BE2C (cell line): ENCODE results near the gene RELN.

ENCODE experiments used
- DNase-seq: peaks from one replicate; pipeline ENCODE4 v3.0.0-alpha.2; 2020
- H3K27me3 ChIP-seq: fragments of 250-450 bp; sonication (Bioruptor Pico); 2 replicates; pipeline ENCODE4 v1.5.1; 2020; ENCODE audit warnings: mild to moderate bottlenecking
- H3K36me3 ChIP-seq: fragments of 250-450 bp; sonication (Bioruptor Pico); 2 replicates; pipeline ENCODE4 v1.5.1; 2020; ENCODE audit warnings: mild to moderate bottlenecking
- H3K4me1 ChIP-seq: fragments of 250-450 bp; sonication (Bioruptor Pico); 2 replicates; pipeline ENCODE4 v1.5.1; 2020
- H3K4me3 ChIP-seq: 2 replicates; pipeline ENCODE4 v1.5.1; 2011; ENCODE audit warnings: low read depth, low read length
- H3K9me3 ChIP-seq: fragments of 250-450 bp; sonication (Bioruptor Pico); 2 replicates; pipeline ENCODE4 v1.5.1; 2020
- CTCF ChIP-seq: IDR thresholded peaks from 2 replicates; pipeline ENCODE4 v1.5.1; 2012; ENCODE audit warnings: mild to moderate bottlenecking, low read depth, low read length

The RELN gene

GRCh38 chr7:103710247-103710646 lies 279.2 kb downstream of the RELN start:
- no peak for DNase-seq
- Histone ChIP-seq H3K4me1 (peaks cover 37% of the 10 kb centered on the region), H3K9me3 (no peaks in the 10 kb centered on the region), H3K36me3 (no peaks in the 10 kb centered on the region; the same call in none of the 2 replicates), H3K4me3 (no peak overlapping the region), H3K27me3 (no peaks in the 10 kb centered on the region)
- no peak for TF ChIP-seq CTCF

DNA sequence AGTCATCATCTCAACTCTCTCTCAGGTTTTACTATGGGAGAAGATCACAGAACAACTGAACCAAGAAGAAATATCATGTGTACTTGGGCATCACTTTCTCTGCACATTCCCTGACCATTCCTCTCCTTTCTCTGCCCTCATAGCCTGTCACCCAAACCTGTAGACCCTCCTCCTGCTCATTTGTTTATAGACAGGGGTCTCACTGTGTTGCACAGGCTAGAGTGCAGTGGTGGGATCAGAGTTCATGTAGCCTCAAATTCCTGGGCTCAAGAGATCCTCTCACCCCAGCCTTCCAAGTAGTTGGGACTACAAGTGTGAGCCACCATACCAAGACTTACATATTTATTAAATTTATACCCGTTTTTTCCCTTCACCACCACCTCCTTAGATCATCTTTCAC lies 282.7 kb downstream of the RELN start:
- Histone ChIP-seq H3K9me3 (no peaks in the 10 kb centered on the region), H3K4me3 (no peak overlapping the region)
- TF ChIP-seq CTCF, result no peak

DNA sequence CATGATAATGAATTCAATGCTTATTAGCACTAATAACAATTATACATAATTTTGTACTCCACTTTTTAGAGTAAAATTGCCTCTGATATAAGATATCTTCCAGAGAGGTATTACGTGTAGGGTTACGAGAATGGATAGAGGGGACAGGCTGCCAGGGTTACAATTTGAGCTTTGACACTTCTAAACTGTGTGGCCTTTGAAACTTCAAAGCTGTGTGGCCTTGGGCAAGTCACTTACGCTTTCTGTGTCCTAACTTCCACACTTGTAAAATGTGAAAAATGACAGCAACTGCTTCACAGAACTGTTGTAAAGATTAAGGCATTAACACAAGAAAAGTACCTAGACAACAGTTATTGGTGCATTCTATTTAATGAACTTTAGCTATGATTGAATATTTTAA lies 283.9 kb downstream of the RELN start:
- H3K4me1 ChIP-seq, result peaks cover 50% of the 10 kb centered on the region
- no peak overlapping the region for H3K4me3 ChIP-seq
- no peak for DNase-seq
- H3K27me3 ChIP-seq, result no peaks in the 10 kb centered on the region
- no peaks in the 10 kb centered on the region for H3K9me3 ChIP-seq
- H3K36me3 ChIP-seq, result no peaks in the 10 kb centered on the region; the same call in none of the 2 replicates
- TF ChIP-seq CTCF, result no peak

More for the DNA sequence above, 282.7 kb downstream of the RELN start:
- H3K27me3 ChIP-seq, result no peaks in the 10 kb centered on the region
- H3K4me1 ChIP-seq, result peaks cover 40% of the 10 kb centered on the region
- H3K36me3 ChIP-seq, result no peaks in the 10 kb centered on the region; the same call in none of the 2 replicates
- no peak for DNase-seq

GRCh38 chr7:103704701-103705100 lies 284.8 kb downstream of the RELN start:
- Histone ChIP-seq H3K9me3 (no peaks in the 10 kb centered on the region), H3K4me3 (no peak overlapping the region), H3K36me3 (no peaks in the 10 kb centered on the region; the same call in none of the 2 replicates), H3K4me1 (peaks cover 51% of the 10 kb centered on the region), H3K27me3 (no peaks in the 10 kb centered on the region)
- DNase-seq, result no peak
- TF ChIP-seq CTCF, result no peak

DNA sequence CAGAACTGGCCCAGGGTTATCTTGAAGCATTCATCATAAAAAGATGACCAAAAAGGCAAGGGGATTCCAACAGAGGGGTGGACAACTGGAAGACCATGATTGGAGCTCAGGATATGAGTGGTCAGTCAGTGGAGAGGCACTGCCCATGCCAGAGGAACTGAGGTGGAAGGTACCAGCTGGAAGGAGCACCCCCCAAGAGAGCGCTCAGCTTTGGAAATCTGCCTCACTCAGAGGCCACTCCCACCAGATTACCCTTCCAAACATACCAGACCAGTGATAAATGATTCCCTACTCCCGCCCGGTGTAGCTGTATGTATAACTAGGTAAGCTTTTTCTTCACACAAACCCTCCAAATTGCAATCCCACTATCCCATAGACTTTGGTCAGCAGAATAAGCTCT lies 286.5 kb downstream of the RELN start:
- Histone ChIP-seq H3K4me1 (peaks cover 51% of the 10 kb centered on the region), H3K36me3 (peaks cover 6% of the 10 kb centered on the region), H3K9me3 (no peaks in the 10 kb centered on the region), H3K27me3 (no peaks in the 10 kb centered on the region), H3K4me3 (no peak overlapping the region)
- TF ChIP-seq CTCF, result no peak
- no peak for DNase-seq

DNA sequence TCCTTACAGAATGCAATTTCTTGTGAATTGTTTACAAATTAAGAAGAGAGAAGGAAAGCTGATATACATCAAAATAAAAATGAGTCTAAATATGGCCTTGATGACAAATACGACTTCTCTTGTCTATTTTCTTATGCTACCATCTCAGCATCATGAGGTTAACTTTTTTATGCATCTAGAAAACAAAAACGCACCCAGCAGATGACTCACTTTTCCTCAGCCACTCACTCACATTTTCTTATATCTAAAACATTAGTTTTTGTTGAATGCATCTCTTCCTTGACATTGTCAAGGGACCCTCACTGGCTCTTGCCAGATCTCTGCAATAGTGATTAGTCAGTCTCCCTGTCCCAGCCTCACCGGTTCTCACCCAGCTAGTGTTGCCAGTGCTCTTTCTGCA lies 287.0 kb downstream of the RELN start:
- Histone ChIP-seq H3K27me3 (no peaks in the 10 kb centered on the region), H3K9me3 (no peaks in the 10 kb centered on the region), H3K36me3 (peaks cover 10% of the 10 kb centered on the region), H3K4me3 (no peak overlapping the region), H3K4me1 (peaks cover 55% of the 10 kb centered on the region)
- TF ChIP-seq CTCF, result no peak
- no peak for DNase-seq
